NCI-H2196 treated with DMSO at 0.1 percent for 48 hours (cell line): ENCODE measurements around the gene BRK1.
"Not testable (repeated sequence)": the region's sequence is repeated elsewhere in the genome, so short reads cannot be mapped to it uniquely, and the experiment has no call there.

Experiments used
- DNase-seq: peaks from one replicate; lab custom pipeline; 2025; ENCODE audit not compliant: unreplicated experiment; lab: John Stamatoyannopoulos, UW

BRK1 gene

DNA sequence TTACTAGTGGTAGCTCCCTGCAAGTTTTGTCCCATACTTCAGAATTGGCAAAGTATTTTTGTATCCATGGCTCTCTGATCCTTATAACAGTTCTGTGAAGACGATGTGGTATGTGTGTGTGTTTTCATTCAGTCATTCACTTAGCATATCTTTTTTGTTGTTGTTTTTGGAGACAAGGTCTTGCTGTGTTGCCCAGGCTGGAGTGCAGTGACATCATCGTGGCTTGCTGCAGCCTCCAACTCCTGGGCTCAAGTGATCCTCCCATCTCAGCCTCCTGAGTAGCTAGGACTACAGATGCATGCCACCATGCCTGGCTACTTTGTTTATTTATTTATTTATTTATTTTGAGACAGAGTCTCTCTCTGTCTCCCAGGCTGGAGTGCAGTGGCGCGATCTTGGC lies 60.7 kb downstream of the BRK1 start:
- DNase-seq = not testable (repeated sequence)
